IMR-90 (cell line): ENCODE results near the gene SP7. TPM values are rescaled to one million over a fixed set of nuclear protein-coding genes. Genes with fewer than 3 reads are reported as not detected.

Experiments used
- ATAC-seq: fragments of 200-7000 bp; cut with Tn5 transposase; 2 replicates; pipeline ENCODE4 v1.9.1; 2020; ENCODE audit warnings: low read depth, mild to moderate bottlenecking, moderate library complexity
- BruUV-seq: library from RNA; stranded (reverse); fragments of 400-500 nt; replicated peaks from 2 replicates; lab custom pipeline; 2021; lab: Mats Ljungman, UMichigan
- CTCF ChIA-PET: fragments of 300-600 bp; formaldehyde crosslinking; extraction: SDS; loops from one replicate; lab custom pipeline; 2021; ENCODE audit warnings: antibody characterized with exemption; lab: Yijun Ruan, JAX
- POLR2A ChIA-PET: fragments of 300-600 bp; sonication (Branson Sonifier 250); formaldehyde crosslinking; loops from one replicate; lab custom pipeline; 2022; ENCODE audit warnings: antibody characterized with exemption; ENCODE audit not compliant: unreplicated experiment; lab: Charles Lee
- DNase-seq: peaks from one replicate; pipeline ENCODE4 v3.0.0; 2013
- H2AFZ ChIP-seq: replicated peaks from 2 replicates; pipeline ENCODE3; 2013; ENCODE audit warnings: low read length, mild to moderate bottlenecking; ENCODE audit not compliant: poor library complexity
- H2AK5ac ChIP-seq: 2 replicates; pipeline ENCODE4 v1.6.1; 2013; ENCODE audit warnings: low read depth, low read length, inconsistent platforms
- H2AK9ac ChIP-seq: replicated peaks from 2 replicates; pipeline ENCODE3; 2013; ENCODE audit warnings: mild to moderate bottlenecking, low read depth, low read length, moderate library complexity; ENCODE audit not compliant: poor library complexity
- H2BK120ac ChIP-seq: 2 replicates; pipeline ENCODE4 v1.6.1; 2013; ENCODE audit warnings: low read depth, low read length, inconsistent platforms
- H2BK15ac ChIP-seq: 3 replicates; pipeline ENCODE4 v1.6.1; 2013; ENCODE audit warnings: low read depth, low read length, inconsistent platforms
- H2BK20ac ChIP-seq: 2 replicates; pipeline ENCODE4 v1.6.1; 2013; ENCODE audit warnings: low read depth, mild to moderate bottlenecking, inconsistent platforms, low read length, moderate library complexity
- H2BK5ac ChIP-seq: 2 replicates; pipeline ENCODE4 v1.6.1; 2013; ENCODE audit warnings: mild to moderate bottlenecking, low read depth, low read length, inconsistent platforms; ENCODE audit not compliant: poor library complexity, severe bottlenecking
- H3K14ac ChIP-seq: replicated peaks from 2 replicates; pipeline ENCODE4 v1.6.1; 2013; ENCODE audit warnings: low read depth, low read length, inconsistent platforms
- H3K18ac ChIP-seq: 2 replicates; pipeline ENCODE4 v1.6.1; 2013; ENCODE audit warnings: low read depth, low read length, control low read depth
- H3K23ac ChIP-seq: 2 replicates; pipeline ENCODE4 v1.6.1; 2013; ENCODE audit warnings: low read depth, low read length, inconsistent platforms
- H3K27ac ChIP-seq: 2 replicates; pipeline ENCODE4 v1.5.1; 2013; ENCODE audit warnings: mild to moderate bottlenecking, control low read depth, low read length; ENCODE audit not compliant: insufficient read depth
- H3K27me3 ChIP-seq: 2 replicates; pipeline ENCODE4 v1.6.1; 2013; ENCODE audit warnings: low read length; ENCODE audit not compliant: control insufficient read depth, insufficient read depth
- H3K36me3 ChIP-seq: 2 replicates; pipeline ENCODE4 v1.6.1; 2013; ENCODE audit warnings: low read length, mixed read lengths; ENCODE audit not compliant: control insufficient read depth, insufficient read depth
- H3K4ac ChIP-seq: 2 replicates; pipeline ENCODE4 v1.6.1; 2013; ENCODE audit warnings: low read depth, low read length, inconsistent platforms
- H3K4me1 ChIP-seq: 2 replicates; pipeline ENCODE4 v1.6.1; 2013; ENCODE audit warnings: low read length, mixed read lengths; ENCODE audit not compliant: control insufficient read depth, insufficient read depth
- H3K4me2 ChIP-seq: 2 replicates; pipeline ENCODE4 v1.6.1; 2013; ENCODE audit warnings: low read depth, mild to moderate bottlenecking, control low read depth, low read length, moderate library complexity
- H3K4me3 ChIP-seq: 2 replicates; pipeline ENCODE4 v1.5.1; 2013; ENCODE audit warnings: low read depth, mild to moderate bottlenecking, control low read depth, low read length, moderate library complexity; ENCODE audit not compliant: insufficient read depth
- H3K56ac ChIP-seq: 2 replicates; pipeline ENCODE4 v1.6.1; 2013; ENCODE audit warnings: low read length, inconsistent platforms; ENCODE audit not compliant: insufficient read depth; ENCODE audit errors: extremely low read depth
- H3K79me1 ChIP-seq, 2 experiments: 2 replicates each; pipeline ENCODE4 v1.6.1; 2013; ENCODE audit warnings: low read length in 2 of 2, inconsistent platforms in 1 of 2, low read depth in 1 of 2
- H3K9ac ChIP-seq: 2 replicates; pipeline ENCODE4 v1.6.1; 2013; ENCODE audit warnings: low read depth, low read length, control low read depth
- H3K9me1 ChIP-seq: 2 replicates; pipeline ENCODE4 v1.6.1; 2013; ENCODE audit warnings: low read length, inconsistent platforms; ENCODE audit not compliant: insufficient read depth
- H3K9me3 ChIP-seq: 2 replicates; pipeline ENCODE4 v1.6.1; 2013; ENCODE audit warnings: low read length; ENCODE audit not compliant: control insufficient read depth, insufficient read depth
- H4K20me1 ChIP-seq: 2 replicates; pipeline ENCODE4 v1.6.1; 2013; ENCODE audit warnings: low read length, inconsistent platforms; ENCODE audit not compliant: insufficient read depth
- H4K5ac ChIP-seq: 2 replicates; pipeline ENCODE4 v1.6.1; 2013; ENCODE audit warnings: mild to moderate bottlenecking, low read depth, low read length, control low read depth
- H4K8ac ChIP-seq, 2 experiments: 2 replicates each; pipeline ENCODE4 v1.6.1; 2013; ENCODE audit warnings: low read depth in 2 of 2, low read length in 2 of 2, control low read depth in 1 of 2, inconsistent platforms in 1 of 2
- H4K91ac ChIP-seq: 2 replicates; pipeline ENCODE4 v1.6.1; 2013; ENCODE audit warnings: low read depth, low read length, inconsistent platforms; ENCODE audit not compliant: insufficient read depth
- BHLHE40 ChIP-seq: fragments of 150-350 bp; IDR thresholded peaks from 2 replicates; pipeline ENCODE4 v1.6.1; 2016; ENCODE audit warnings: mild to moderate bottlenecking, low read depth, low read length
- CEBPB ChIP-seq: IDR thresholded peaks from 2 replicates; pipeline ENCODE4 v1.6.1; 2012; ENCODE audit warnings: low read depth, low read length, improper control_type of control experiment
- CHD1 ChIP-seq: IDR thresholded peaks from 2 replicates; pipeline ENCODE4 v1.6.1; 2012; ENCODE audit warnings: low read depth, low read length, improper control_type of control experiment
- ELK1 ChIP-seq: fragments of 150-350 bp; IDR thresholded peaks from 2 replicates; pipeline ENCODE4 v1.6.1; 2016; ENCODE audit warnings: low read depth, mild to moderate bottlenecking, low read length, moderate library complexity, borderline replicate concordance
- FOS ChIP-seq: fragments of 150-350 bp; IDR thresholded peaks from 2 replicates; pipeline ENCODE4 v1.6.1; 2016; ENCODE audit warnings: low read depth, low read length
- MAFK ChIP-seq: IDR thresholded peaks from 2 replicates; pipeline ENCODE4 v1.6.1; 2012; ENCODE audit warnings: low read depth, low read length, improper control_type of control experiment
- MAZ ChIP-seq: IDR thresholded peaks from 2 replicates; pipeline ENCODE4 v1.6.1; 2012; ENCODE audit warnings: low read depth, mild to moderate bottlenecking, low read length, improper control_type of control experiment, moderate library complexity, borderline replicate concordance
- MXI1 ChIP-seq: IDR thresholded peaks from 2 replicates; pipeline ENCODE4 v1.6.1; 2012; ENCODE audit warnings: low read depth, mild to moderate bottlenecking, low read length, moderate library complexity, borderline replicate concordance
- NFE2L2 ChIP-seq: fragments of 150-350 bp; IDR thresholded peaks from 2 replicates; pipeline ENCODE4 v1.6.1; 2016; ENCODE audit warnings: low read depth, mild to moderate bottlenecking, low read length
- POLR2A ChIP-seq: IDR thresholded peaks from 2 replicates; pipeline ENCODE4 v1.6.1; 2012; ENCODE audit warnings: mild to moderate bottlenecking, low read depth, low read length
- RAD21 ChIP-seq: IDR thresholded peaks from 2 replicates; pipeline ENCODE4 v1.6.1; 2012; ENCODE audit warnings: low read length, improper control_type of control experiment
- RCOR1 ChIP-seq: IDR thresholded peaks from 2 replicates; pipeline ENCODE4 v1.6.1; 2012; ENCODE audit warnings: mild to moderate bottlenecking, low read length, improper control_type of control experiment; ENCODE audit not compliant: insufficient replicate concordance
- RFX5 ChIP-seq: IDR thresholded peaks from 2 replicates; pipeline ENCODE4 v1.8.0; 2012; ENCODE audit warnings: low read depth, mild to moderate bottlenecking, low read length, moderate library complexity
- SMC3 ChIP-seq: fragments of 150-350 bp; IDR thresholded peaks from 2 replicates; pipeline ENCODE4 v1.6.1; 2016; ENCODE audit warnings: low read depth, mild to moderate bottlenecking, antibody characterized with exemption, low read length, moderate library complexity
- USF2 ChIP-seq: fragments of 150-350 bp; IDR thresholded peaks from 2 replicates; pipeline ENCODE4 v1.6.1; 2017; ENCODE audit warnings: mild to moderate bottlenecking, antibody characterized with exemption, low read length, low read depth
- WGBS, 2 experiments: methylation state at CpG; one replicate each; pipeline versions ENCODE4 v1.1.5 to v1.1.7; 2013; ENCODE audit warnings: missing lambda C conversion rate in 2 of 2; ENCODE audit not compliant: insufficient read length in 1 of 2; ENCODE audit errors: extremely low coverage in 2 of 2; 5-methylcytosine and 5-hydroxymethylcytosine counted together
- dilution Hi-C: fragments of 300-500 bp; cut with HindIII; formaldehyde crosslinking; loops from one replicate; pipeline ENCODE4 v1.14.3; 2018; ENCODE audit warnings: low sequenced_read_pairs; ENCODE audit not compliant: unreplicated experiment
- in situ Hi-C: fragments of 300-500 bp; cut with MboI; formaldehyde crosslinking; loops from 3 replicates; pipeline ENCODE4 v1.14.3; 2019; ENCODE audit warnings: low sequenced_read_pairs, inconsistent platforms, mixed read lengths
- intact Hi-C: fragments of 100-400 bp; cut with micrococcal nuclease; formaldehyde crosslinking; loops from 2 replicates; pipeline ENCODE4 v1.10.0; 2022
- polyA plus RNA-seq, 3 experiments: library from polyadenylated mRNA; depleted of rRNA; stranded (reverse); fragments of >200 nt; gene quantifications; 2 replicates each; pipeline ENCODE4 v1.2.3, GENCODE V29; 2012; ENCODE audit warnings: low replicate concordance in 1 of 3
- total RNA-seq: library from RNA; depleted of rRNA; stranded (reverse); fragments of >200 nt; gene quantifications from 2 replicates; pipeline ENCODE4 v1.2.3, GENCODE V29; 2012
- TF ChIP-seq, protein P1 (sequence below): conservative IDR thresholded peaks from 2 replicates; pipeline ENCODE4 v1.5.1; 2012; ENCODE audit warnings: mild to moderate bottlenecking, low read depth, low read length, improper control_type of control experiment

SP7 gene
- total and polyA plus RNA-seq, 2 of the 4 experiments (the other 2 are of a cell fraction), result not detected

- H2AK9ac ChIP-seq, result peak overlapping the region; percentile 81
- H3K14ac ChIP-seq, result peak overlapping the region; percentile 31; the same call in 1 of the 2 replicates
- no peak overlapping the region for H2BK15ac ChIP-seq
- H3K4me1 ChIP-seq, result peaks cover 22% of the 10 kb centered on the region
- peak overlapping the region; percentile 15; the same call in 1 of the 2 replicates for H4K5ac ChIP-seq
- DNase-seq, result no peak
- TF ChIP-seq RFX5, result no peak
- no peak for TF ChIP-seq CEBPB
- no peak for TF ChIP-seq SMC3
- no peak for TF ChIP-seq MAFK
- no peak for TF ChIP-seq POLR2A
- no peak for TF ChIP-seq RCOR1
- no peak for TF ChIP-seq BHLHE40
- TF ChIP-seq RAD21, result no peak
- TF ChIP-seq NFE2L2, result no peak
- TF ChIP-seq ELK1, result no peak
- no peak for TF ChIP-seq MAZ
- no peak for TF ChIP-seq MXI1
- TF ChIP-seq FOS, result no peak
- TF ChIP-seq, protein P1, sequence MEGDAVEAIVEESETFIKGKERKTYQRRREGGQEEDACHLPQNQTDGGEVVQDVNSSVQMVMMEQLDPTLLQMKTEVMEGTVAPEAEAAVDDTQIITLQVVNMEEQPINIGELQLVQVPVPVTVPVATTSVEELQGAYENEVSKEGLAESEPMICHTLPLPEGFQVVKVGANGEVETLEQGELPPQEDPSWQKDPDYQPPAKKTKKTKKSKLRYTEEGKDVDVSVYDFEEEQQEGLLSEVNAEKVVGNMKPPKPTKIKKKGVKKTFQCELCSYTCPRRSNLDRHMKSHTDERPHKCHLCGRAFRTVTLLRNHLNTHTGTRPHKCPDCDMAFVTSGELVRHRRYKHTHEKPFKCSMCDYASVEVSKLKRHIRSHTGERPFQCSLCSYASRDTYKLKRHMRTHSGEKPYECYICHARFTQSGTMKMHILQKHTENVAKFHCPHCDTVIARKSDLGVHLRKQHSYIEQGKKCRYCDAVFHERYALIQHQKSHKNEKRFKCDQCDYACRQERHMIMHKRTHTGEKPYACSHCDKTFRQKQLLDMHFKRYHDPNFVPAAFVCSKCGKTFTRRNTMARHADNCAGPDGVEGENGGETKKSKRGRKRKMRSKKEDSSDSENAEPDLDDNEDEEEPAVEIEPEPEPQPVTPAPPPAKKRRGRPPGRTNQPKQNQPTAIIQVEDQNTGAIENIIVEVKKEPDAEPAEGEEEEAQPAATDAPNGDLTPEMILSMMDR, result no peak
- no peak for TF ChIP-seq CHD1
- no peak for TF ChIP-seq USF2
- POLR2A ChIA-PET, result no interaction called here
- H2AFZ ChIP-seq, result peak overlapping the region; percentile 53
- no peak for ATAC-seq
- H3K79me1 ChIP-seq, result peaks cover 0 to 28% of the 10 kb centered on the region in 2 experiments; a peak in 2 of 4 replicates
- peak overlapping the region; percentile 44; the same call in 1 of the 2 replicates for H2AK5ac ChIP-seq
- H3K9me3 ChIP-seq, result no peaks in the 10 kb centered on the region
- no peak overlapping the region for H3K56ac ChIP-seq
- no peak overlapping the region for H3K4me3 ChIP-seq
- in situ Hi-C loops, result loop anchor here (5.0 kb wide), 1 partner anchor 76 kb away; no protein-coding TSS in a partner anchor
- no peak overlapping the region for H3K18ac ChIP-seq
- H3K9ac ChIP-seq, result no peak overlapping the region
- BruUV-seq, result no TSS peak
- dilution Hi-C loops, result no loop called here
- H4K91ac ChIP-seq, result no peak overlapping the region
- H2BK20ac ChIP-seq, result no peak overlapping the region
- peaks cover 10% of the 10 kb centered on the region; the same call in 1 of the 2 replicates for H3K9me1 ChIP-seq
- no peak overlapping the region for H3K4me2 ChIP-seq
- intact Hi-C loops, result no loop called here
- peaks cover 2% of the 10 kb centered on the region for H3K36me3 ChIP-seq
- no peak overlapping the region for H3K23ac ChIP-seq
- WGBS, 2 experiments, result 94% methylated on average over 2 of the region's 6 CpGs; no CpG with 5 or more reads in 1 of the 2 experiments
- H3K4ac ChIP-seq, result no peak overlapping the region
- CTCF ChIA-PET, result interaction anchor here (0.7 to 1.6 kb wide), 6 partner anchors 19 to 222 kb away, joined by 3 to 5 read pairs (median 4); no protein-coding TSS in a partner anchor
- H3K27ac ChIP-seq, result no peak overlapping the region
- H2BK120ac ChIP-seq, result no peak overlapping the region
- no peaks in the 10 kb centered on the region for H3K27me3 ChIP-seq
- no peaks in the 10 kb centered on the region for H4K20me1 ChIP-seq
- peak overlapping the region; percentile 2 for H2BK5ac ChIP-seq
- H4K8ac ChIP-seq, result peak overlapping the region in 1 of 2 experiments; percentile 57; a peak in 1 of 4 replicates
Measured at GRCh38 chr12:53288322-53288721, 47.8 kb downstream of the SP7 start.
